H1 (cell line): ENCODE results near the gene CLCN5. TPM values are rescaled to one million over a fixed set of nuclear protein-coding genes. Genes with fewer than 3 reads are reported as not detected.

ENCODE experiments used
- CTCF ChIA-PET: fragments of 300-600 bp; sonication (Branson Sonifier 250); formaldehyde crosslinking; loops from one replicate; lab custom pipeline; 2021; ENCODE audit not compliant: partially characterized antibody; lab: Charles Lee
- POLR2A ChIA-PET: fragments of 300-600 bp; sonication (Branson Sonifier 250); formaldehyde crosslinking; loops from one replicate; lab custom pipeline; 2021; ENCODE audit warnings: inconsistent platforms; ENCODE audit not compliant: partially characterized antibody; lab: Charles Lee
- DNase-seq, 2 experiments: peaks; one replicate each; pipeline versions ENCODE4 v3.0.0 to v3.0.0-alpha.2; 2010 to 2022; ENCODE audit warnings: low spot score in 2 of 2, low read depth in 1 of 2, mixed read lengths in 1 of 2
- FAIRE-seq: peaks from 2 replicates; lab custom pipeline; 2011; peaks lifted over from hg19 to GRCh38; lab: Jason Lieb, UNC
- H2AFZ ChIP-seq: 2 replicates; pipeline ENCODE4 v1.8.1; 2012; ENCODE audit warnings: low read length, inconsistent platforms
- H2AK5ac ChIP-seq: 2 replicates; pipeline ENCODE4 v1.6.1; 2013; ENCODE audit warnings: low read depth, low read length
- H2BK120ac ChIP-seq: replicated peaks from 2 replicates; pipeline ENCODE3; 2013; ENCODE audit warnings: low read depth, low read length, inconsistent platforms
- H2BK12ac ChIP-seq: 2 replicates; pipeline ENCODE4 v1.6.1; 2013; ENCODE audit warnings: low read depth, low read length
- H2BK15ac ChIP-seq: 2 replicates; pipeline ENCODE4 v1.6.1; 2013; ENCODE audit warnings: low read length
- H2BK20ac ChIP-seq: 2 replicates; pipeline ENCODE4 v1.6.1; 2013; ENCODE audit warnings: low read length
- H2BK5ac ChIP-seq: 2 replicates; pipeline ENCODE4 v1.6.1; 2013; ENCODE audit warnings: low read depth, low read length
- H3K14ac ChIP-seq: 2 replicates; pipeline ENCODE4 v1.6.1; 2013; ENCODE audit warnings: inconsistent platforms; ENCODE audit not compliant: insufficient read length
- H3K18ac ChIP-seq: 2 replicates; pipeline ENCODE4 v1.6.1; 2013; ENCODE audit warnings: low read length; ENCODE audit errors: extremely low read depth
- H3K23ac ChIP-seq: 2 replicates; pipeline ENCODE4 v1.6.1; 2013; ENCODE audit warnings: inconsistent platforms; ENCODE audit not compliant: insufficient read length
- H3K23me2 ChIP-seq: 2 replicates; pipeline ENCODE4 v1.6.1; 2013; ENCODE audit warnings: low read depth, low read length
- H3K27ac ChIP-seq: 2 replicates; pipeline ENCODE4 v1.6.1; 2011; ENCODE audit warnings: low read depth, low read length, inconsistent platforms
- H3K27me3 ChIP-seq, 4 experiments: replicated peaks in 1 of 4; 1 replicate in 1 of 4; 2 replicates in 3 of 4; pipeline versions ENCODE4 v1.6.1 to v1.8.1; 2011 to 2013; ENCODE audit warnings: low read length in 3 of 4, mild to moderate bottlenecking in 3 of 4, inconsistent platforms in 2 of 4, mixed read lengths in 2 of 4, moderate library complexity in 1 of 4; ENCODE audit not compliant: control insufficient read depth in 3 of 4, insufficient read depth in 3 of 4; ENCODE audit errors: extremely low read depth in 1 of 4
- H3K36me3 ChIP-seq, 4 experiments: 2 replicates each; pipeline versions ENCODE4 v1.6.1 to v1.8.1; 2011 to 2013; ENCODE audit warnings: mild to moderate bottlenecking in 4 of 4, low read length in 3 of 4, moderate library complexity in 2 of 4, control low read depth in 1 of 4, inconsistent platforms in 1 of 4; ENCODE audit not compliant: insufficient read depth in 4 of 4, control insufficient read depth in 2 of 4
- H3K4ac ChIP-seq: replicated peaks from 2 replicates; pipeline ENCODE3; 2013; ENCODE audit warnings: low read length, low read depth, mixed read lengths, inconsistent platforms; ENCODE audit not compliant: insufficient read length
- H3K4me1 ChIP-seq, 4 experiments: replicated peaks in 1 of 4; 1 replicate in 1 of 4; 2 replicates in 3 of 4; pipeline versions ENCODE4 v1.6.1 to v1.8.1; 2011 to 2013; ENCODE audit warnings: low read length in 3 of 4, inconsistent platforms in 2 of 4, mixed read lengths in 1 of 4; ENCODE audit not compliant: insufficient read depth in 4 of 4, control insufficient read depth in 3 of 4
- H3K4me2 ChIP-seq, 2 experiments: 2 replicates each; pipeline versions ENCODE4 v1.6.1 to v1.8.1; 2011 to 2013; ENCODE audit warnings: low read depth in 2 of 2, low read length in 2 of 2, control low read depth in 1 of 2, inconsistent platforms in 1 of 2, mild to moderate bottlenecking in 1 of 2; ENCODE audit not compliant: insufficient read depth in 1 of 2
- H3K4me3 ChIP-seq, 4 experiments: fragments of 200-600, 300-600 bp in 1 of 4; sonication (generic), shearing (Covaris generic), sonication (Bioruptor Twin) in 1 of 4; 2 replicates each; pipeline versions ENCODE4 v1.5.1 to v1.8.1; 2011 to 2016; ENCODE audit warnings: low read length in 4 of 4, low read depth in 3 of 4, control low read depth in 2 of 4, inconsistent platforms in 2 of 4, mild to moderate bottlenecking in 2 of 4, mixed read lengths in 1 of 4, moderate library complexity in 1 of 4; ENCODE audit not compliant: insufficient read depth in 2 of 4; ENCODE audit errors: extremely low read depth in 1 of 4
- H3K56ac ChIP-seq: replicated peaks from 2 replicates; pipeline ENCODE3; 2013; ENCODE audit warnings: low read depth, mild to moderate bottlenecking, mixed read lengths, low read length, inconsistent platforms; ENCODE audit not compliant: insufficient read length
- H3K79me1 ChIP-seq: 2 replicates; pipeline ENCODE4 v1.6.1; 2013; ENCODE audit warnings: low read depth, low read length, control low read depth
- H3K79me2 ChIP-seq, 2 experiments: 2 replicates each; pipeline versions ENCODE4 v1.6.1 to v1.8.1; 2012 to 2013; ENCODE audit warnings: low read length in 2 of 2, mild to moderate bottlenecking in 2 of 2, inconsistent platforms in 1 of 2; ENCODE audit not compliant: insufficient read depth in 2 of 2, control insufficient read depth in 1 of 2
- H3K9ac ChIP-seq, 4 experiments: replicated peaks in 1 of 4; 1 replicate in 1 of 4; 2 replicates in 3 of 4; pipeline versions ENCODE4 v1.6.1 to v1.8.1; 2011 to 2013; ENCODE audit warnings: low read depth in 3 of 4, low read length in 3 of 4, control low read depth in 2 of 4, mild to moderate bottlenecking in 2 of 4, moderate library complexity in 2 of 4, inconsistent platforms in 1 of 4; ENCODE audit errors: extremely low read depth in 1 of 4
- H3K9me3 ChIP-seq, 2 experiments: 2 replicates each; pipeline versions ENCODE4 v1.6.1 to v1.8.1; 2012 to 2013; ENCODE audit warnings: mild to moderate bottlenecking in 2 of 2, moderate library complexity in 2 of 2, control low read depth in 1 of 2, inconsistent platforms in 1 of 2, low read depth in 1 of 2, low read length in 1 of 2, mixed read lengths in 1 of 2; ENCODE audit not compliant: insufficient read depth in 2 of 2
- H4K20me1 ChIP-seq, 2 experiments: replicated peaks in 1 of 2; 2 replicates each; pipeline versions ENCODE3 to v1.8.1; 2011 to 2013; ENCODE audit warnings: inconsistent platforms in 2 of 2, low read length in 2 of 2, mild to moderate bottlenecking in 1 of 2; ENCODE audit not compliant: insufficient read depth in 2 of 2, control insufficient read depth in 1 of 2
- H4K5ac ChIP-seq: 2 replicates; pipeline ENCODE4 v1.6.1; 2013; ENCODE audit warnings: low read length, low read depth, mixed read lengths, inconsistent platforms; ENCODE audit not compliant: insufficient read length
- H4K8ac ChIP-seq: 2 replicates; pipeline ENCODE4 v1.8.0; 2013; ENCODE audit warnings: mild to moderate bottlenecking, moderate library complexity, low read length, inconsistent platforms; ENCODE audit not compliant: insufficient read depth; ENCODE audit errors: extremely low read depth
- H4K91ac ChIP-seq: replicated peaks from 2 replicates; pipeline ENCODE3; 2013; ENCODE audit warnings: low read length, mixed read lengths, inconsistent platforms; ENCODE audit not compliant: insufficient read length
- ATF3 ChIP-seq: IDR thresholded peaks from 2 replicates; pipeline ENCODE4 v1.6.1; 2011; ENCODE audit warnings: low read depth, mild to moderate bottlenecking, low read length; ENCODE audit not compliant: insufficient read depth
- CREB1 ChIP-seq: IDR thresholded peaks from 2 replicates; pipeline ENCODE4 v1.6.1; 2012; ENCODE audit warnings: inconsistent platforms
- POU5F1 ChIP-seq: IDR thresholded peaks from 2 replicates; pipeline ENCODE4 v1.6.1; 2011; ENCODE audit warnings: low read depth, mild to moderate bottlenecking, low read length, moderate library complexity
- SP4 ChIP-seq: IDR thresholded peaks from 2 replicates; pipeline ENCODE4 v1.6.1; 2012; ENCODE audit warnings: low read length, inconsistent platforms
- WGBS, 2 experiments: shearing (Covaris generic) in 1 of 2; methylation state at CpG; one replicate each; pipeline versions ENCODE4 v1.1.6 to v1.1.7; 2013 to 2015; ENCODE audit warnings: low lambda C conversion rate in 2 of 2, mixed read lengths in 2 of 2, inconsistent platforms in 1 of 2, low coverage in 1 of 2, missing lambda C conversion rate in 1 of 2; ENCODE audit not compliant: insufficient replicate concordance in 2 of 2, insufficient coverage in 1 of 2, insufficient read length in 1 of 2; ENCODE audit errors: extremely low coverage in 1 of 2, missing lambda C conversion rate in 1 of 2; 5-methylcytosine and 5-hydroxymethylcytosine counted together
- polyA plus RNA-seq, 7 experiments: library from polyadenylated mRNA; depleted of rRNA in 3 of 7; stranded (reverse) in 5 of 7; unstranded in 2 of 7; fragments of >200 nt in 5 of 7; fragments of 200-250 nt in 2 of 7; gene quantifications; 1 replicate in 5 of 7; 2 replicates in 1 of 7; 4 replicates in 1 of 7; pipeline versions ENCODE4 v1.2.1 to v1.2.3, GENCODE V29; 2011 to 2013; ENCODE audit warnings: missing spikeins in 2 of 7, mixed read lengths in 2 of 7
- total RNA-seq: library from RNA; stranded (reverse); fragmentation: NEBNext Ultra II Directional; extraction: Animal tissue kit (Norgen Biotek cat#: 25700); gene quantifications from 2 replicates; pipeline ENCODE4 v1.2.1, GENCODE V29; 2021

The CLCN5 gene
- total and polyA plus RNA-seq, 2 of the 8 experiments (the other 6 are each of a cell fraction or from before 2014, with no cell fraction given), result 4.2 to 9.7 TPM

GRCh38 chrX:50071494-50071893 lies 149.1 kb downstream of the CLCN5 start:
- Histone ChIP-seq H3K27ac (no peak overlapping the region), H3K4me2 (no peak overlapping the region), H3K79me1 (no peaks in the 10 kb centered on the region), H4K5ac (no peak overlapping the region), H3K18ac (no peak overlapping the region), H3K4me1 (peaks cover 0 to 5% (median 3%) of the 10 kb centered on the region in 4 experiments; a peak in 3 of 7 replicates), H3K9me3 (no peaks in the 10 kb centered on the region), H2AFZ (no peak overlapping the region), H2BK20ac (no peak overlapping the region), H4K91ac (no peak overlapping the region), H2BK15ac (no peak overlapping the region), H4K8ac (no peak overlapping the region), H3K23me2 (no peaks in the 10 kb centered on the region), H3K56ac (no peak overlapping the region), H3K36me3 (no peaks in the 10 kb centered on the region; a peak in 1 of 8 replicates), H3K27me3 (no peaks in the 10 kb centered on the region), H3K4me3 (no peak overlapping the region), H2BK5ac (no peak overlapping the region), H2AK5ac (no peak overlapping the region), H2BK120ac (no peak overlapping the region), H3K14ac (no peak overlapping the region), H3K4ac (no peak overlapping the region), H3K79me2 (no peaks in the 10 kb centered on the region), H2BK12ac (no peak overlapping the region), H3K23ac (no peak overlapping the region), H3K9ac (no peak overlapping the region), H4K20me1 (no peaks in the 10 kb centered on the region)
- WGBS, 2 experiments, result 100% methylated on average over 1 of the region's 1 CpG; no CpG with 5 or more reads in 1 of the 2 experiments
- DNase-seq (no peak), FAIRE-seq (no peak)
- POLR2A ChIA-PET, result no interaction called here
- CTCF ChIA-PET, result no interaction called here
- TF ChIP-seq CREB1, result no peak
- TF ChIP-seq POU5F1, result no peak
- no peak for TF ChIP-seq ATF3
- no peak for TF ChIP-seq SP4
